GM18520 (cell line): ENCODE results near the gene ARHGAP6.
"Not testable (repeated sequence)": the region's sequence is repeated elsewhere in the genome, so short reads cannot be mapped to it uniquely, and the experiment has no call there.

Experiments
- ATAC-seq: cut with Tn5 transposase; IDR thresholded peaks from one replicate; pipeline ENCODE4 v1.9.1; 2021; ENCODE audit not compliant: unreplicated experiment

The ARHGAP6 gene

DNA sequence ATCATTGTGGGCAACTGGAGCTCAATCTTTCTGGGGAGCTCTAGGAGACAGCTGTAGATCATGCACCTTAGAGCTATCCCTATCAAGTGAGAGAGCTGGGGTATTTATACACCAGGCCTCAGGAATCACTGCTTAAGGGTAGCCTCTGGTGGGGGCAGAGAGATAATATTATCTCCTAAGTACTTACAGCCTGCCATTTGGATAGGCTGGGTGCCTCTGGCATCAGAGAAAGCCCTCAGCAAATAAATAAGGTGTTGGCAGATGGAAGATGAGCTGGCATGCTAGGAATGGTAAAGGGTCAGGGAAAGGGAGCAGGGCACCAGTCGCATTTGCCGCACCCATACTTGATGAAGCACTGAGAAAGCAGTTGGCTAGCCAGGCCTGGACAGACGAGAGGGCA is 478.7 kb downstream of the ARHGAP6 start:
- no peak for ATAC-seq

DNA sequence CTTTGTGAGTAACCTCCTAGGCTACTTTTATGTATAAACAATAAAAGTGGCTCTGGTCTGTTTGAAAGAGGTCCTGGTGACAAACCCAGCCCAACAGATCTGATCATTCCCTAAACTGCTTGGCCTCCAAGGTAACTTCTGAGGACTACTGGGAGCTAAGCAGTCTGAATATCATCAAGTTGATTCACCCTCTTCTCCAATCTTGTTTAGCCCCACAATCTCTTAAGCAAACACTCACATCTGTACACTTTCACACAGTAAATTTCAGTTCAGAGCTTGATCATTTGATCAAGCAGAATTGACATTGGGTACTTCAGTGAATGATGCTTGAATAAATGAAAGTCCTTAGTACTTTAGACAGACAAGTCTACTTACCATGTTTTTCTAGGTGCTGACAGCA is 479.9 kb downstream of the ARHGAP6 start:
- no peak for ATAC-seq

- no peak for ATAC-seq
Observed at GRCh38 chrX:11180571-11180970, 485.1 kb downstream of the ARHGAP6 start.

DNA sequence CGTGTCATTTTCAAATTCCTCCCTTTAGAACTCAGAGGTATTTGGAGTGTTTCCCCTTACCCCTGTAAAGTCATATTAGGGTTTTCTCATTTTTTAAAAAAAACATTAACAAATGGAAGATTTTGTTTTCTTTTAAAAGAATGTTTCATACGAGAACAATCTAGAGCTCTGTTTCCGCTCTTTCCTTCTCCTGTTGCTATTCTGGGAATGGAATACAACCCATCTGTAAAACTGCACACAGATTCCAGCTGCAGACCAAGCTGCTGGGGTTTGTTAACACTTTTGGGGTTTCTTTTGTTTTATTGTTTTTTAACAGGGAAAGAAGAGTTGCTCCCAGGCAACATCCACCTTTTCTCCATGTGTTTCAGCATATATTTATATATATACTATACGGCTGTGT is 493.3 kb downstream of the ARHGAP6 start:
- no peak for ATAC-seq

DNA sequence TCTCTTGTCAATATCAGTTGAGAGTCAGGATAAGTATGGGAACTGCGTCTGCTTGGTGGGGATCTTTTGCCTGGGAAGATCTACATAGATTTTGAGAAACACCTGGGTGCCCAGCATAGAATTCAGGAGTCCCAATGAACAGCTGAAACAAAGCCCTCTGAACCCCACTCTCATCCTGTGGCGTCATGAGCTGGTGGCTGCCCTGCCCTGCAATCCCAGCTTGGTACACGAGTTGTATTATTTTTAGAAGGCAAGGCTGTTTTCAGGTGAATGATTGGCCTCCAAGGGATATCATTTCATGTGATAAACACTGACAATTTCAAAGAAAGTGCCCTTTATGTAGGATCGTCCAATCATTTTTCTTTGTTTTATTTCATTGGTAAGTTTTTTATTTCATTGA is 493.8 kb downstream of the ARHGAP6 start:
- no peak for ATAC-seq

DNA sequence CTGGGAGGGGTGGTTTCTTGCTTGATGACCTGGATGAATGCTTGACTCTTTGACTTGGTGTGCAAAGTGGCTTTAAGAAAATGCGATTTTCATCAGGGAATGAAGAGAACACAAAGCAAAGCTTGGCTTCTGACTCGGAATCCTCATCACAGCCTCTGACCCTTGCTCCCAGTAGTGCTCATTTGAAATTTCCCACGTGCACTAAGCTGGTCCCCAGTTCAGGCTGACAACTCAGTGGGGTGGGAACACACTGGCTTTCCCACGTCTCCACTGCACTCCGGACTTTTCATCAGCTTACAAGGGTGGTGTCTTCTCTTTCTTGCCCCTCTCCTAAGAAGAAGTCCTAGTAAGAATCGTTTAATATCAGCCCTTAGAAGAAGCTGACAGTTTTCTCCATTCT is 501.3 kb downstream of the ARHGAP6 start:
- no peak for ATAC-seq

GRCh38 chrX:11159149-11159548 is 506.6 kb downstream of the ARHGAP6 start:
- no peak for ATAC-seq

DNA sequence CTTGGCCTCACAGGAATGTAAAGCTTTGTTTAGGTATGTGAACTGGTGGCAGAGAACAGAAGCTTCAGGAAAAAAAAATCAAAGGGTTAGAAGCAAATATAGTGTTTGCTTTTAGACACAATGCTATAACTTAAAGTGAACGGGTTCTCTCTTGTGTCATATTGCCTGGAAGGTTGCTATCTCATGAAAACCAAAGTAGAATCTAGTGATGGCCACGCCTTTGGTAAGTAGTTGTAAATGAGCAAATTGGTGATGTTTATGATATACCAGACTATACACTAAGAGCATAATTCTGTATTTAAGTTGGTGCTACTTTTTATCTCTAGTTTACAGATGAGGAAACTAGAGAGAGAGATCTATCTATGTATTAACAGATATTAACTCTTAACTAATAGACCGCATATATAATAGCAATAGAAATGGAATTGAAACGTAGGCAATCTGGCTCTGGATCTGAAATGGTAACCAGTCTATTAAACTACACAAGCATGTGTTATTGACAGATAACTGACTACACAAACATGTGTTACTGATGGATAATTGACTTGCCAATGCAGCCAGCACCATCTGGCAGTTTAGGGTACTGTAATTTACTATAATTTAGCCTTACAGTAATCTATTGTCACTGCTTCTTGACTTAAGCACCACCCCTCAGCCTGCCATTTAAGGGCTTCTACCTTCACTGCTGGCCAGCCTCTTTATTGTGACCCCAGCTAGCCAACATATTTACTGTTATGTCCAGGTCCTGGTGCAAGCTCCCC is 513.7 kb downstream of the ARHGAP6 start:
- ATAC-seq = no peak

DNA sequence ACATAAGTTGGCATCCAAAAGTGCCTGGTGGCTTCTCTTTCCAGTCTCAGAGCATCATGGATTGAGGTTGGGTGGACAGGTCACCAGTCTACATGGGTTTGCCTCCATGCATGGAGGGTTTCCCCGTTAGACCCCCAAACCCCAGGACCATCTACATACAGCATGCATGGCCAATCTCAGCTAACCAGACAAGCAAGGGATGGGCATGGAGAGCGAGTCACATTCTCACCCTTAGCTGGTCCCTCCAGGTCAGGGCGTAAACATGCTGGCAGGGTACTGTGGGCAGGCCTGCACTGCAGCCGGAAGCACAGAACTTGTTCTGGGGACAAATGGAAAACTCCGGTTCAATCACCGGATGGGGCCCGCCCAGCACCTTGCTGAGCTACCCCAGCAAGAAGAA is 517.3 kb downstream of the ARHGAP6 start:
- no peak for ATAC-seq

- ATAC-seq = no peak
Observed at GRCh38 chrX:11146411-11146810, 519.3 kb downstream of the ARHGAP6 start.

GRCh38 chrX:11143931-11144678 is 521.6 kb downstream of the ARHGAP6 start:
- peak; percentile 63 for ATAC-seq

DNA sequence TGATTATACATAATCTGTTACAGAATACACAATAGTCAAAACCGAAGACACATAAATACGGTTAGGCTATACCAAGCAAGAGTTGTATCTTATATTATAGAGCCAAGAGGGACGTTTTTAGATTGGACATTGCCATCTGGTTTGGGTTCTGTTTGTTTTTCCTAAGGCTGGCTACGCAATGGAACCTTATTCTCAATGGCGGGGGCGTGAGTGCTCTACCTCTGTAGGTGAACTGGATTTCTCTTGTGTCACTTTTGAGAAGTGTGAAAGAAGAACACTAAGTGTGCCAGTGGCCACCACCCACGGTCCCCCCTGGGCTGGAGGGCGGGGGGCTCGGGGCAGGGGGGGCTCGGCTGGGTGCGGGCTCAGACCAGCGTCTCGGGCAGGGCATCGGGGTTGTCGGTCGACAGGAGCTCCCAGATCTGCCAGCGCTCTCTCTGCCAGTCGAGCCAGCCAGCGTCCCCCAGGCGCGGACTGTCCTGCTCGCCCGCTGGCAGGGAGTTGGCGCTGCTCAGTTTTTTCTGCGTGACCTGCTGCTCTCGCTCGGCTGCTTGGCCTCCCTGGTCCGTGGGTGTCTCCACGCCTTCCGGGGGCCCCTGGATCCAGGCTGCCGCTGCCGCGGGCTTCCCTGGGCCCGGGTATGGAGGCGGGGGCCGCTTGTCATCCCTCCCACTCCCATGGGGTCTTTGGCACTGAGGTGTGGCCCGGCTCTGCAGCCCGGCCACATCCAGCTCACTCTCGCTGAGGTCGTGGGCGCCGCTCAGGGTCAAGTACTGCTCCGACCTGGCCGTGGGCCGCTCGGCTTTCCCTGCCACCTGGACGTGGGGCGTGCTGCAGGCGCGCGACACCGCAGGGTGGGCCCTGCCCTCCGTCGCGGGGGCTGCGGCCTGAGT is 527.0 kb downstream of the ARHGAP6 start:
- no peak for ATAC-seq

DNA sequence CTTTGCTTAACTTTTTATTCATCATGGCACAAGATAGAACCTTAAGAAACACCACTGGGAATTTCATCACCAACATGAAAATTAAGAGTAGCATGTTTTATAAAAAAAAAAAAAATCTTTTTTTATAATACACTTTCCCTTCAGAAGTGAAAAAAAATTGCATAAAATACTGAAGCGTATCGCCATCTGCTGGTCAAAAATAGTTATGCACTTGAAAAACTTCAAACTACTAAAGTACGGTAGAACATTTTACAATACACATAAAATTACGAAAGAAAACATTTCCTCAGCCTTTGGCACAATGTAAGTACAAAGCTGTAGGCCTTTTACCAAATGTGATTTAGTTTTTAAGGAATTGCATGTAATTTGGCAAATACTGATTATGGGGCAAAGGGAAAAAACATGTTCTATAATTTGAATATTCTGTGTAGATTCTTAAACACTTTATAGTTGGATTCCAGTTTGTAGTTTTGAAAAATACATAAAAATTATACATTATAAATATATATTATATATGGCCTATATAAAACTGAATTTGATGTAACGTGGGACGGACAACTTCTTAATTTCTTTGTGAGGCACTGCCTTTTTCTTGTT is 528.1 kb downstream of the ARHGAP6 start:
- no peak for ATAC-seq

DNA sequence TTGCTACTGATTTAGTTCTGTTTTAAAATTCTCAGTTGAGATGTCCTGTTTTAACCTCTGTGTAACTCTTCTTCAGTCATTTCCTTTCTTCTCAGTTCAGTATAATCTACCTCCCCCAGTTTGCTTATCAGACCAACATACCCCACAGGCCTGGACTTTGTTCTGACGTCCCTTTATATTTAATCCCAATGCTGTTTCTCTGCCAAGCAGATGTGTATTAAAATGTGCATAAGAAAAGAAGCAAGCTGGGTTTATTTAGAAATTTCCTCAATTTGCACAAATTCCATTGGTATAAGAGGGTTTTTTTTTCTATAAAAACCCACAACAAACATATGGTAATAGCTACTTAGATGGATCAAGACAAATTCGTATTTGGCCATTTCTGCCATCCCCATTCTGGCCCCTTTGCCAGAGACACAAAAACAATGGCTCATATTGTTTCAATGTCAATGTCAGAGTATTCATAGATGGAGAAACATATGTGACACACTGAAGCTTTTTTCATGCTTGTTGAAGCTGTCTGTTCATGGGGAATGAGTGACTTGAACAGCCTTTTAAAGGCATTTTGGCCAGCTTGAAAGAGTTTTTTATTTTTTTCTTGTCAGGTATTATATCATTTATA is 530.0 kb downstream of the ARHGAP6 start:
- no peak for ATAC-seq

- ATAC-seq = no peak
Observed at GRCh38 chrX:11131146-11131545, 534.6 kb downstream of the ARHGAP6 start.

GRCh38 chrX:11130136-11130535 is 535.6 kb downstream of the ARHGAP6 start:
- ATAC-seq = no peak

DNA sequence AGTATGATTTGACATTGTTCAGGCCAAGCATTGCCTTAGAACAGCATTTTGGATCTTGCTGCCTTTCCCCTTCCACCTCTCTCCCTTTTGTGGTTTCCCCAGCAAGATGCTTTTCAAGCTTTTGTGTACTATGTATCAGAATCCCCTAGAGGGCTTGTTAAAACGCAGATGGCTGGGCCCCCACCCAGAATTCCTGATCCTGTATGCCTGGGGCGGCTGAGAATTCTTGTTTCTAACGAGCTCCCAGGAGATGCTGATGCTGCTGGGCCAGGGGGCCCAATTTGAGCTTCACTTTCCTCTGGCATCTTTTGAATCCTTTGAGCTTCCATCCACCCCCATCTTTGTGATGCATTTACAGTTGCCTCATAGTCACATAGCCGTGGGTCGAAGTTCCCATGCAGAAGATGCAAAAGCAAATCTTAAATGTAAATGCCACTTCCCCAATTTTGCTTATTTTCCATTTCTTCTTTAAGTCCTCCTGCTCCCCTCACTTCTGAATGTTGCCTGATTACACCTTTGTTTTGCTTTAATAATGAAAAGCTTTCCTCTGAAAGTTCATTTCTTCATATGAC is 536.1 kb downstream of the ARHGAP6 start:
- no peak for ATAC-seq

DNA sequence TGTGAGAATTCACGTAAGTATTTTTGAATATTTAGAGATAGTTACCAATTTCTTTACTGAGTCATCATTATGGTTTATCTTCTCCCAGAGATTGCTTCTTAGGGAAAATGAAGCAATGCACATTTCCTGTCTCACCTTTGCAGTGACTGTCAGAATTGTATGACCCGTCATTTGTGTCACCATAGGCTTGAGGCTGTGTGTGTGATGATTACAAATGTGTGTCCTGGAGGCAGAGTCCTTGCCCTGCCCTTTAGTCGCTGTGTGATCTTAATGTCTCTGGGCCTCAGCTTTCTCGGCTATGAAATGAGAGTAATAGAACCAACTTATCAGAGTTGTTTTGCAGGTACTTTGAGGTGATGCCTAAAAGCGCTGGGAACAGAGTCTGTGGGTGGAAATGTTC is 540.7 kb downstream of the ARHGAP6 start:
- ATAC-seq = no peak

DNA sequence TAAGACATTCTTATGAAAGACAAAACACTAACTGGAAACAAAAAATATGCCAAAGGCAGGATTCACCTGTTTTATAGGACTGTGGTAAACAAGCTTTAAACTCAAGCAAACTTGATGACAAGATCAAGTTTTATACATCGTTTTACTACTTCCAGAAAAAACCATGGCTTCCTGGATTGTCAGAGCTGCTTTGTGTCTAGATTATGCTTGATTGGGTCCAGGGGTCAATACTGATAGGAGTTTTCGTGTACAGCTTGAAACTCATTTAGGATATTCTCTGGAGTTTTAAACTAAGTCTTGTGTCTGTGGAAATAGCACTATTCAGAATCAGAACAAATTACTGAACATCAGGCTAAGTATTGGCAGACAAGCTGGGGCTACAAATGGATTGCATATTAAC is 541.6 kb downstream of the ARHGAP6 start:
- ATAC-seq = no peak

DNA sequence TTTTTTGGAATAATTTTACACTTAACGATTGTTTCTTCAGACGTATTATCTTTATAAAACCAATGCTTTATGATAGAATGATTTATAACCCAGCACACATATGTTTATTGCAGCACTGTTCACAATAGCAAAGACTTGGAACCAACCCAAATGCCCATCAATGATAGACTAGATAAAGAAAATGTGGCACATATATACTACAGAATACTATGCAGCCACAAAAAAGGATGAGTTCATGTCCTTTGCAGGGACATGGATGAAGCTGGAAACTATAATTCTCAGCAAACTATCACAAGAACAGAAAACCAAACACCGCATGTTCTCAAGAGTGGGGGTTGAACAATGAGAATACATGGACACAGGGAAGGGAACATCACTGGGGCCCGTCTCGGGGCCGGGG is 542.6 kb downstream of the ARHGAP6 start:
- not testable (repeated sequence) for ATAC-seq
